Vagina (tissue), 2 donors: ENCODE measurements around the gene PLCB1. TPM values are rescaled to one million over a fixed set of nuclear protein-coding genes. Genes with fewer than 3 reads are reported as not detected.

Experiments used
- DNase-seq, 2 donors: peaks; one replicate each; pipeline ENCODE4 v3.0.0-alpha.2; 2017; ENCODE audit errors: extremely low spot score in 2 of 2
- H3K27ac ChIP-seq: fragments of 200-600 bp; sonication (generic); one replicate; pipeline ENCODE4 v1.5.1; 2019
- H3K27me3 ChIP-seq: fragments of 200-600 bp; sonication (generic); one replicate; pipeline ENCODE4 v1.5.1; 2019
- H3K36me3 ChIP-seq, 2 donors: fragments of 200-600 bp; sonication (generic); one replicate each; pipeline ENCODE4 v1.5.1; 2017 to 2019
- H3K4me1 ChIP-seq: fragments of 200-600 bp; sonication (generic); one replicate; pipeline ENCODE4 v1.5.1; 2019
- H3K4me3 ChIP-seq, 2 donors: fragments of 200-600 bp; sonication (generic); 1 replicate in 1 of 2; 2 replicates in 1 of 2; pipeline ENCODE4 v1.5.1; 2016 to 2019
- H3K9me3 ChIP-seq: fragments of 200-600 bp; sonication (generic); one replicate; pipeline ENCODE4 v1.5.1; 2019
- POLR2A ChIP-seq, 2 donors: fragments of 450-650 bp; IDR thresholded peaks; one replicate each; pipeline ENCODE4 v1.6.1; 2017; ENCODE audit warnings: antibody characterized with exemption in 2 of 2, mild to moderate bottlenecking in 2 of 2, moderate library complexity in 2 of 2
- POLR2AphosphoS5 ChIP-seq, 2 donors: sonication (generic); formaldehyde crosslinking; IDR thresholded peaks; one replicate each; pipeline ENCODE4 v1.9.0; 2017; ENCODE audit warnings: antibody characterized with exemption in 2 of 2, mild to moderate bottlenecking in 2 of 2, low read depth in 1 of 2; ENCODE audit not compliant: insufficient read depth in 1 of 2
- intact Hi-C: fragments of 100-400 bp; cut with DNase I; formaldehyde crosslinking; loops from one replicate; pipeline ENCODE4 v1.15.1; 2023
- total RNA-seq: library from RNA; depleted of rRNA; stranded (reverse); fragments of >200 nt; gene quantifications from one replicate; pipeline ENCODE4 v1.2.3, GENCODE V29; 2016
- TF ChIP-seq, protein P1 (sequence below), 3 experiments: fragments of 450-650 bp in 2 of 3; fragments of 200-600 bp in 1 of 3; sonication (generic) in 1 of 3; IDR thresholded peaks; one replicate each; pipeline ENCODE4 v1.5.1; 2017 to 2019; ENCODE audit warnings: antibody characterized with exemption in 3 of 3, mild to moderate bottlenecking in 2 of 3, moderate library complexity in 2 of 3

The PLCB1 gene
- total RNA-seq, 1 donor from 2014 or later: 32.4 TPM

- no peaks in the 10 kb centered on the region for H3K27me3 ChIP-seq
- DNase-seq: no peak
- H3K36me3 ChIP-seq: no peaks in the 10 kb centered on the region
- no peak overlapping the region for H3K4me3 ChIP-seq
- intact Hi-C loops: no loop called here
- H3K27ac ChIP-seq: no peak overlapping the region
- H3K4me1 ChIP-seq: no peaks in the 10 kb centered on the region
- TF ChIP-seq, protein P1, sequence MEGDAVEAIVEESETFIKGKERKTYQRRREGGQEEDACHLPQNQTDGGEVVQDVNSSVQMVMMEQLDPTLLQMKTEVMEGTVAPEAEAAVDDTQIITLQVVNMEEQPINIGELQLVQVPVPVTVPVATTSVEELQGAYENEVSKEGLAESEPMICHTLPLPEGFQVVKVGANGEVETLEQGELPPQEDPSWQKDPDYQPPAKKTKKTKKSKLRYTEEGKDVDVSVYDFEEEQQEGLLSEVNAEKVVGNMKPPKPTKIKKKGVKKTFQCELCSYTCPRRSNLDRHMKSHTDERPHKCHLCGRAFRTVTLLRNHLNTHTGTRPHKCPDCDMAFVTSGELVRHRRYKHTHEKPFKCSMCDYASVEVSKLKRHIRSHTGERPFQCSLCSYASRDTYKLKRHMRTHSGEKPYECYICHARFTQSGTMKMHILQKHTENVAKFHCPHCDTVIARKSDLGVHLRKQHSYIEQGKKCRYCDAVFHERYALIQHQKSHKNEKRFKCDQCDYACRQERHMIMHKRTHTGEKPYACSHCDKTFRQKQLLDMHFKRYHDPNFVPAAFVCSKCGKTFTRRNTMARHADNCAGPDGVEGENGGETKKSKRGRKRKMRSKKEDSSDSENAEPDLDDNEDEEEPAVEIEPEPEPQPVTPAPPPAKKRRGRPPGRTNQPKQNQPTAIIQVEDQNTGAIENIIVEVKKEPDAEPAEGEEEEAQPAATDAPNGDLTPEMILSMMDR (IDR thresholded peaks at IDR 0.05): no peak
- TF ChIP-seq POLR2AphosphoS5 (IDR thresholded peaks at IDR 0.05; ENCODE audit: insufficient read depth in 1 of 2, low read depth in 1 of 2) (no peak), POLR2A (IDR thresholded peaks at IDR 0.05) (no peak)
- H3K9me3 ChIP-seq: no peaks in the 10 kb centered on the region
These were observed 557.3 kb downstream of the PLCB1 start for GRCh38 chr20:8689337-8689736.

- no peak overlapping the region for H3K4me3 ChIP-seq
- H3K36me3 ChIP-seq: no peaks in the 10 kb centered on the region
- TF ChIP-seq, protein P1 (IDR thresholded peaks at IDR 0.05): no peak
- TF ChIP-seq POLR2A (IDR thresholded peaks at IDR 0.05) (no peak), POLR2AphosphoS5 (IDR thresholded peaks at IDR 0.05; ENCODE audit: insufficient read depth in 1 of 2, low read depth in 1 of 2) (no peak)
- no peak for DNase-seq
- intact Hi-C loops: no loop called here
- no peaks in the 10 kb centered on the region for H3K27me3 ChIP-seq
- no peaks in the 10 kb centered on the region for H3K4me1 ChIP-seq
- no peak overlapping the region for H3K27ac ChIP-seq
- H3K9me3 ChIP-seq: no peaks in the 10 kb centered on the region
These were observed 558.0 kb downstream of the PLCB1 start for GRCh38 chr20:8690074-8690473.

DNA sequence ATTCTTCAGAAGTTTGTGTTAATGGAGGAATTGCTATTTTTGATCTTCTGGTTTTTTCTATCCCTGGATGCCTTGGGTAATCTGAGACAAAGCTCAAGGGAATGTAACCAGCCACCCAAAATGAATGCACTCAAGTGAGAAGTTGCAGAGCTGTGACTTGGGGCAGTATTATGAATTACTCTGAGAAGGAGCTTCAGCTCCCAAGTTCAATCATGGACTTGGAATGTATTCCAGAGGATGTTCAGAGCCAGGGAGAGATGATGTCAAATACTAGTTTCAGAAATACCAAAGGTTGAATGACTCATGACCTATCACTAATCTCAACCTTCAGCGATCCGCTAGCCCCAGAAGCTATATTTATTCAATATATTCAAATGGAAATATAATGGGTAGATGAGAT is 561.6 kb downstream of the PLCB1 start:
- H3K9me3 ChIP-seq: no peaks in the 10 kb centered on the region
- no peaks in the 10 kb centered on the region for H3K36me3 ChIP-seq
- H3K4me1 ChIP-seq: no peaks in the 10 kb centered on the region
- no peak for DNase-seq
- no peak overlapping the region for H3K27ac ChIP-seq
- TF ChIP-seq, protein P1 (IDR thresholded peaks at IDR 0.05): no peak
- TF ChIP-seq POLR2AphosphoS5 (IDR thresholded peaks at IDR 0.05; ENCODE audit: insufficient read depth in 1 of 2, low read depth in 1 of 2) (no peak), POLR2A (IDR thresholded peaks at IDR 0.05) (no peak)
- no peak overlapping the region for H3K4me3 ChIP-seq
- no peaks in the 10 kb centered on the region for H3K27me3 ChIP-seq
- intact Hi-C loops: no loop called here

DNA sequence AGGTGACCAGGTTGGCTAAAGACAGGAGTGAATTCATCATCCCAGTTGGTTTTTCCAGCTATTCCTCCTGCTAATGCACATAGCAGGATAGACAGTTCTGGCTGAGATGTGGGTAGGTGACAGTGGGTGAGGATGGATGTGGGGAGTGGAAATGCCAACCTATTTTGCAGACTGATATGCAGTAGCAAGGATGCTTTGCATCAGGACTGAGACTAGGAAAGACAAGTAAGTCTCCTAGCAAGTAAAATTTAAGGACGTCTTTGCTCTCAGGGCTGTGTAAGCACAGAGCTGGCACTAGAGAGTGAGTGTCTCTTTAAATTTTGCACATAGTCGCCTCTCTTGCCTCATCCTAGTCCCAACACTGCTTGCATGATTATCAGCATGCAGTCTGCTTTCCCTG is 568.7 kb downstream of the PLCB1 start:
- no peaks in the 10 kb centered on the region for H3K36me3 ChIP-seq
- no peaks in the 10 kb centered on the region for H3K9me3 ChIP-seq
- no peak overlapping the region for H3K4me3 ChIP-seq
- intact Hi-C loops: no loop called here
- no peak overlapping the region for H3K27ac ChIP-seq
- DNase-seq: no peak
- TF ChIP-seq POLR2A (IDR thresholded peaks at IDR 0.05): no peak
- TF ChIP-seq, protein P1 (IDR thresholded peaks at IDR 0.05): no peak
- no peak for TF ChIP-seq POLR2AphosphoS5 (IDR thresholded peaks at IDR 0.05; ENCODE audit: insufficient read depth in 1 of 2, low read depth in 1 of 2)
- H3K27me3 ChIP-seq: no peaks in the 10 kb centered on the region
- no peaks in the 10 kb centered on the region for H3K4me1 ChIP-seq

DNA sequence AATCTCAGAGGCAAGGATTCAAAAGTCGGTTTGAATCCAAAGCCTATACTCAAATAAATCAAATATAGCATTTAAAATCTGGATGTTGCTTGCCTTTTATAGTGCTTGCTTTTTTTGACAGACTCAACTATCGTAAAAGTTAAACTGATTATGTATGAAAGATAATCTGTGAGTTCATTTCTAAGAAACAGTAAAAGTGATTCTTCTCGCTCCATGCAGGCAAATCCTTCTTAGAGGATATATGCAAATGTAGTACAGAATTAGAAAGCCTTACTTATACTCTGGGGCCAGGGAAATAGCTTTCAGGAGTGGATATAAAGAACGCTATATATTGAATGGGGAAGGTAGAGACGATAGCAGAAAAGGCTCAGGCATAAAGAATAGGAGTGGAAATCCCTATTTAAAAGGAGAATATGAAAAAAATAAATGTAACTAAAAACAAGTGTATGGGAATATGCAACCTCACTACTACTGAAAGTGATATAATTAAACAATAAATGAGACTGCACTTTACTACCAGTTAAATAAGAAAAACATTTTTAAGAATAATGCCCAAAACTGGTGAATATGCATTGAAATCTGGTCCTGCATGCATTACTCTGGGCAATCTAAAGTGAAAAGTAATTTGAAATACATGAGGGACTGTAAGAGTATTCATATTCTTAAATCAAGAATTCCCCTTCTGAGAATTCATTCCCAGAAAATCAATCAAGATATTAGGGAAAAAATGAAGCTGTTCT is 575.1 kb downstream of the PLCB1 start:
- H3K4me3 ChIP-seq: no peak overlapping the region
- H3K9me3 ChIP-seq: no peaks in the 10 kb centered on the region
- TF ChIP-seq POLR2A (IDR thresholded peaks at IDR 0.05) (no peak), POLR2AphosphoS5 (IDR thresholded peaks at IDR 0.05; ENCODE audit: insufficient read depth in 1 of 2, low read depth in 1 of 2) (no peak)
- TF ChIP-seq, protein P1 (IDR thresholded peaks at IDR 0.05): no peak
- no peak for DNase-seq
- no peak overlapping the region for H3K27ac ChIP-seq
- no peaks in the 10 kb centered on the region for H3K27me3 ChIP-seq
- intact Hi-C loops: no loop called here
- no peaks in the 10 kb centered on the region for H3K4me1 ChIP-seq
- no peaks in the 10 kb centered on the region for H3K36me3 ChIP-seq
